ENCODE results near the gene CSN3.

The CSN3 gene

DNA sequence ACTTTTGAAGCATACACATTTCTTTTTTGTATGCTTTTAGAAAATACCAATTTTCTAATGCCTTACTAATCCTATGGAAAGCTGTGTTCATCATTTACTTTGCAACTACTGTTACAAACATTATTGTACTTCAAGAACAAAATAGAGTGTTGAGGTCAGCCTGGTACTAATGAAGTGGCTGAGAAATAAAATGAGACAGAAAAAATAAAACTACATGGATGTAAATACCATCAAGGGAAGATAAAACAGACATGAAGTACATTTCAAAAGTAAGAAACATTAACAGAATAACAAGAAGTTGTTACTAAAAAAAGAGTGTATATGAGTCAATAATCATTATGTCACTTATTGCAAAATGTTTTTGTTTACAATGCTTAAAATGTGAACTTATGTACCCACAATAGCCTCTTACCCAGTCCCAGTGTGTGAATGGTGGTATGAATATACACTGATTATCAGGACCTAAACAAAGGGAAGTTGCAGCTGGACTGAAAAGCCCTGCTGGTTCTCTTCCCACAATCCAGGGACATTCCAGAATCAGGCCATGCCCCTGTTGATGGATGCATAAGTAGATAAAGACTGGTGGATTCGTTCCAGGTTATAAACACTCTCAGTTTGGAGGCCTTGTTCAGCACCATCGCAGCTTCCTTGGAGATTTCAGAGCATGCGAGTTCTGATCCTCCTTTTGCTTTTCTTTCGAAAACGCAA, 2.4 kb upstream of the CSN3 start:
- TF ChIP-seq FOXM1 (IDR thresholded peaks at IDR 0.05; ENCODE audit: borderline replicate concordance, low read depth) = no peak
- TF ChIP-seq TCF12 (IDR thresholded peaks at IDR 0.05; ENCODE audit: low read depth) = no peak
- TF ChIP-seq NFIC (IDR thresholded peaks at IDR 0.05) = no peak
- TF ChIP-seq REST (IDR thresholded peaks at IDR 0.05; ENCODE audit: low read depth) = no peak
- TF ChIP-seq USF1 (IDR thresholded peaks at IDR 0.05) = no peak
- TF ChIP-seq CREB1 (IDR thresholded peaks at IDR 0.05; ENCODE audit: low read depth) = no peak
- TF ChIP-seq TAF1 (IDR thresholded peaks at IDR 0.05; ENCODE audit: low read depth) = no peak
- TF ChIP-seq YY1 (IDR thresholded peaks at IDR 0.05; ENCODE audit: low read depth) = no peak
- TF ChIP-seq TEAD4 (IDR thresholded peaks at IDR 0.05) = no peak
- no peak for TF ChIP-seq EGR1 (IDR thresholded peaks at IDR 0.05)
- TF ChIP-seq RAD21 (IDR thresholded peaks at IDR 0.05; ENCODE audit: low read depth) = no peak
- no peak for TF ChIP-seq EP300 (IDR thresholded peaks at IDR 0.05; ENCODE audit: borderline replicate concordance)
- TF ChIP-seq, protein P1, sequence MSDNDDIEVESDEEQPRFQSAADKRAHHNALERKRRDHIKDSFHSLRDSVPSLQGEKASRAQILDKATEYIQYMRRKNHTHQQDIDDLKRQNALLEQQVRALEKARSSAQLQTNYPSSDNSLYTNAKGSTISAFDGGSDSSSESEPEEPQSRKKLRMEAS (IDR thresholded peaks at IDR 0.05) = no peak
- TF ChIP-seq ZBTB7A (IDR thresholded peaks at IDR 0.05; ENCODE audit: low read depth) = no peak
- TF ChIP-seq CEBPB (IDR thresholded peaks at IDR 0.05) = no peak

GRCh38 chr4:70243091-70243490, 694 bp downstream of the CSN3 start:
- TF ChIP-seq ZBTB7A (IDR thresholded peaks at IDR 0.05; ENCODE audit: low read depth) = no peak
- no peak for TF ChIP-seq TCF12 (IDR thresholded peaks at IDR 0.05; ENCODE audit: low read depth)
- TF ChIP-seq TEAD4 (IDR thresholded peaks at IDR 0.05) = no peak
- no peak for TF ChIP-seq USF1 (IDR thresholded peaks at IDR 0.05)
- TF ChIP-seq EGR1 (IDR thresholded peaks at IDR 0.05) = no peak
- no peak for TF ChIP-seq RAD21 (IDR thresholded peaks at IDR 0.05; ENCODE audit: low read depth)
- TF ChIP-seq YY1 (IDR thresholded peaks at IDR 0.05; ENCODE audit: low read depth) = no peak
- TF ChIP-seq TAF1 (IDR thresholded peaks at IDR 0.05; ENCODE audit: low read depth) = no peak
- no peak for TF ChIP-seq REST (IDR thresholded peaks at IDR 0.05; ENCODE audit: low read depth)
- no peak for TF ChIP-seq EP300 (IDR thresholded peaks at IDR 0.05; ENCODE audit: borderline replicate concordance)
- no peak for TF ChIP-seq FOXM1 (IDR thresholded peaks at IDR 0.05; ENCODE audit: borderline replicate concordance, low read depth)
- TF ChIP-seq CEBPB (IDR thresholded peaks at IDR 0.05) = no peak
- TF ChIP-seq, protein P1 (IDR thresholded peaks at IDR 0.05) = no peak

GRCh38 chr4:70251250-70251944, 9.0 kb downstream of the CSN3 start:
- TF ChIP-seq EP300 (IDR thresholded peaks at IDR 0.05; ENCODE audit: borderline replicate concordance) (no peak), FOXM1 (IDR thresholded peaks at IDR 0.05; ENCODE audit: borderline replicate concordance, low read depth) (no peak)

GRCh38 chr4:70251945-70252277, 9.5 kb downstream of the CSN3 start:
- no peak for TF ChIP-seq REST (IDR thresholded peaks at IDR 0.05; ENCODE audit: low read depth)
- no peak for TF ChIP-seq YY1 (IDR thresholded peaks at IDR 0.05; ENCODE audit: low read depth)
- no peak for TF ChIP-seq TEAD4 (IDR thresholded peaks at IDR 0.05)
- no peak for TF ChIP-seq ZBTB7A (IDR thresholded peaks at IDR 0.05; ENCODE audit: low read depth)
- no peak for TF ChIP-seq USF1 (IDR thresholded peaks at IDR 0.05)
- no peak for TF ChIP-seq FOXM1 (IDR thresholded peaks at IDR 0.05; ENCODE audit: borderline replicate concordance, low read depth)
- TF ChIP-seq EGR1 (IDR thresholded peaks at IDR 0.05) = no peak

Data from Ishikawa (cell line).